Measurements from ENCODE around the gene SLC22A23.
A peak's percentile ranks its signal among the peaks of the same experiment; 100 is the strongest.

SLC22A23 gene

GRCh38 chr6:3442431-3443220 lies 14.2 kb downstream of the SLC22A23 start:
- no peak for DNase-seq

- no peak for DNase-seq
These were observed 15.9 kb downstream of the SLC22A23 start for GRCh38 chr6:3440911-3441310.

GRCh38 chr6:3439961-3440360 lies 16.9 kb downstream of the SLC22A23 start:
- no peak for DNase-seq

GRCh38 chr6:3438190-3439167 lies 18.4 kb downstream of the SLC22A23 start:
- no peak for DNase-seq

GRCh38 chr6:3433005-3433404 lies 23.8 kb downstream of the SLC22A23 start:
- no peak for DNase-seq

- peak; percentile 11 for DNase-seq
These were observed 24.4 kb downstream of the SLC22A23 start for GRCh38 chr6:3432416-3432815.

- no peak for DNase-seq
These were observed 24.9 kb downstream of the SLC22A23 start for GRCh38 chr6:3431994-3432393.

- DNase-seq, result no peak
These were observed 27.6 kb downstream of the SLC22A23 start for GRCh38 chr6:3429211-3429610.

GRCh38 chr6:3428700-3429099 lies 28.1 kb downstream of the SLC22A23 start:
- DNase-seq, result no peak

GRCh38 chr6:3428247-3428646 lies 28.6 kb downstream of the SLC22A23 start:
- no peak for DNase-seq

GRCh38 chr6:3427687-3428085 lies 29.2 kb downstream of the SLC22A23 start:
- no peak for DNase-seq

- no peak for DNase-seq
These were observed 29.7 kb downstream of the SLC22A23 start for GRCh38 chr6:3426927-3427686.

- no peak for DNase-seq
These were observed 30.5 kb downstream of the SLC22A23 start for GRCh38 chr6:3426091-3426926.

- DNase-seq, result no peak
These were observed 31.3 kb downstream of the SLC22A23 start for GRCh38 chr6:3425574-3425973.

GRCh38 chr6:3424185-3424927 lies 32.5 kb downstream of the SLC22A23 start:
- DNase-seq, result no peak

- no peak for DNase-seq
These were observed 33.2 kb downstream of the SLC22A23 start for GRCh38 chr6:3423439-3424184.

- DNase-seq, result no peak
These were observed 34.3 kb downstream of the SLC22A23 start for GRCh38 chr6:3422435-3423070.

- DNase-seq, result no peak
These were observed 34.9 kb downstream of the SLC22A23 start for GRCh38 chr6:3421791-3422434.

GRCh38 chr6:3421143-3421542 lies 35.7 kb downstream of the SLC22A23 start:
- no peak for DNase-seq

All from right hindlimb (tissue), 1 donor.